GM23248 (cell line): Measurements from ENCODE around the gene LRFN4. TPM values are rescaled to one million over a fixed set of nuclear protein-coding genes. Genes with fewer than 3 reads are reported as not detected.

ENCODE experiments used
- DNase-seq: peaks from one replicate; pipeline ENCODE4 v3.0.0-alpha.2; 2015
- H2AFZ ChIP-seq: fragments of 200-600 bp; sonication (generic); 2 replicates; pipeline ENCODE4 v1.6.1; 2016; ENCODE audit warnings: antibody characterized with exemption
- H3F3A ChIP-seq: fragments of 200-600 bp; sonication (generic); 2 replicates; pipeline ENCODE4 v1.6.1; 2016; ENCODE audit warnings: mild to moderate bottlenecking, antibody characterized with exemption, mixed run types; ENCODE audit not compliant: insufficient read depth
- H3K27ac ChIP-seq: fragments of 200-600 bp; sonication (generic); 2 replicates; pipeline ENCODE4 v1.5.1; 2016; ENCODE audit warnings: mild to moderate bottlenecking
- H3K27me3 ChIP-seq: fragments of 200-600 bp; sonication (generic); replicated peaks from 2 replicates; pipeline ENCODE4 v1.6.1; 2016; ENCODE audit warnings: mild to moderate bottlenecking; ENCODE audit not compliant: insufficient read depth
- H3K36me3 ChIP-seq: fragments of 200-600 bp; sonication (generic); 2 replicates; pipeline ENCODE4 v1.6.1; 2016; ENCODE audit warnings: low read depth, mild to moderate bottlenecking
- H3K4me1 ChIP-seq: fragments of 200-600 bp; sonication (generic); 2 replicates; pipeline ENCODE4 v1.6.1; 2016; ENCODE audit warnings: mild to moderate bottlenecking; ENCODE audit not compliant: insufficient read depth
- H3K4me2 ChIP-seq: fragments of 200-600 bp; sonication (generic); one replicate; pipeline ENCODE4 v1.6.1; 2016; ENCODE audit warnings: mild to moderate bottlenecking; ENCODE audit not compliant: unreplicated experiment
- H3K4me3 ChIP-seq: fragments of 200-600 bp; sonication (generic); 2 replicates; pipeline ENCODE4 v1.5.1; 2016; ENCODE audit warnings: mild to moderate bottlenecking
- H3K79me2 ChIP-seq: fragments of 200-600 bp; sonication (generic); 2 replicates; pipeline ENCODE4 v1.6.1; 2016; ENCODE audit warnings: mild to moderate bottlenecking; ENCODE audit not compliant: insufficient read depth
- H3K9ac ChIP-seq: fragments of 200-600 bp; sonication (generic); 2 replicates; pipeline ENCODE4 v1.6.1; 2016; ENCODE audit warnings: mild to moderate bottlenecking
- H3K9me2 ChIP-seq: fragments of 200-600 bp; sonication (generic); 2 replicates; pipeline ENCODE4 v1.6.1; 2016; ENCODE audit warnings: mixed run types, mild to moderate bottlenecking, moderate library complexity; ENCODE audit not compliant: insufficient read depth
- H3K9me3 ChIP-seq: fragments of 200-600 bp; sonication (generic); one replicate; pipeline ENCODE4 v1.6.1; 2017; ENCODE audit warnings: low read depth
- H4K20me1 ChIP-seq: fragments of 200-600 bp; sonication (generic); 2 replicates; pipeline ENCODE4 v1.6.0; 2016; ENCODE audit not compliant: insufficient read depth
- EZH2 ChIP-seq: fragments of 200-600 bp; sonication (generic); IDR thresholded peaks from 2 replicates; pipeline ENCODE4 v1.6.1; 2018; ENCODE audit warnings: antibody characterized with exemption, mild to moderate bottlenecking; ENCODE audit not compliant: insufficient read depth, poor library complexity, severe bottlenecking
- EZH2phosphoT487 ChIP-seq: fragments of 200-600 bp; sonication (generic); IDR thresholded peaks from 2 replicates; pipeline ENCODE4 v1.6.1; 2018; ENCODE audit warnings: antibody characterized with exemption, moderate library complexity, mild to moderate bottlenecking, low read depth; ENCODE audit not compliant: insufficient read depth
- WGBS, 2 experiments: methylation state at CpG; one replicate each; pipeline ENCODE4 v1.1.6; 2015 to 2017; ENCODE audit warnings: low lambda C conversion rate in 2 of 2, low coverage in 1 of 2; ENCODE audit errors: missing lambda C conversion rate in 2 of 2; 5-methylcytosine and 5-hydroxymethylcytosine counted together
- in situ Hi-C: fragments of 300-500 bp; cut with MboI; formaldehyde crosslinking; loops from 2 replicates; pipeline ENCODE4 v1.15.0; 2020
- polyA plus RNA-seq: library from polyadenylated mRNA; unstranded; fragments of >200 nt; fragmentation: Nextera tagmentation; extraction: Ambion mirVana; gene quantifications from 2 replicates; pipeline ENCODE4 v1.2.1, GENCODE V29; 2016
- total RNA-seq: library from RNA; depleted of rRNA; stranded (reverse); fragments of >200 nt; shearing (Covaris generic); gene quantifications from 2 replicates; pipeline ENCODE4 v1.2.3, GENCODE V29; 2014

Gene LRFN4
- total and polyA plus RNA-seq, 2 experiments from 2014 or later: 5.4 to 42.2 TPM

- Histone ChIP-seq H4K20me1 (no peaks in the 10 kb centered on the region), H3K4me3 (no peak overlapping the region), H3K4me2 (no peak overlapping the region), H3F3A (peaks cover 30% of the 10 kb centered on the region; the same call in 1 of the 2 replicates), H3K9ac (no peak overlapping the region), H3K9me3 (no peaks in the 10 kb centered on the region), H3K27ac (no peak overlapping the region), H3K4me1 (peaks cover 8% of the 10 kb centered on the region; the same call in 1 of the 2 replicates), H3K79me2 (no peaks in the 10 kb centered on the region), H3K9me2 (no peaks in the 10 kb centered on the region), H3K27me3 (no peaks in the 10 kb centered on the region), H2AFZ (no peak overlapping the region), H3K36me3 (no peaks in the 10 kb centered on the region)
- no peak for TF ChIP-seq EZH2phosphoT487
- no peak for TF ChIP-seq EZH2
- in situ Hi-C loops: loop anchor here (10.0 to 25.0 kb wide), 2 partner anchors 140 to 247 kb away; partner anchors contain the start of genes CCDC87 and CCS
- 52 to 59% methylated on average over 4 of the region's 4 CpGs for WGBS, 2 experiments
- no peak for DNase-seq
Measured at GRCh38 chr11:66834539-66834845, 22.4 kb upstream of the LRFN4 start.

GRCh38 chr11:66834943-66835342, 21.9 kb upstream of the LRFN4 start:
- no peaks in the 10 kb centered on the region for H4K20me1 ChIP-seq
- H3K79me2 ChIP-seq: no peaks in the 10 kb centered on the region
- H3K9me2 ChIP-seq: no peaks in the 10 kb centered on the region
- H3K9me3 ChIP-seq: no peaks in the 10 kb centered on the region
- no peaks in the 10 kb centered on the region for H3K36me3 ChIP-seq
- 88 to 89% methylated on average over 4 to 5 of the region's 5 CpGs for WGBS, 2 experiments
- no peak for TF ChIP-seq EZH2
- TF ChIP-seq EZH2phosphoT487: no peak
- no peak overlapping the region for H3K27ac ChIP-seq
- no peak overlapping the region for H3K9ac ChIP-seq
- H3F3A ChIP-seq: peaks cover 30% of the 10 kb centered on the region; the same call in 1 of the 2 replicates
- H3K4me1 ChIP-seq: peaks cover 8% of the 10 kb centered on the region; the same call in 1 of the 2 replicates
- H3K27me3 ChIP-seq: no peaks in the 10 kb centered on the region
- H2AFZ ChIP-seq: no peak overlapping the region
- H3K4me3 ChIP-seq: no peak overlapping the region
- no peak overlapping the region for H3K4me2 ChIP-seq
- in situ Hi-C loops: loop anchor here (10.0 to 25.0 kb wide), 2 partner anchors 140 to 248 kb away; partner anchors contain the start of genes CCDC87 and CCS
- no peak for DNase-seq

- peak; percentile 47 for DNase-seq
- H3K27ac ChIP-seq: peak overlapping the region; percentile 49
- peaks cover 5% of the 10 kb centered on the region; the same call in 1 of the 2 replicates for H3K79me2 ChIP-seq
- H3K4me1 ChIP-seq: peaks cover 9% of the 10 kb centered on the region; the same call in 1 of the 2 replicates
- no peak overlapping the region; the same call in 1 of the 2 replicates for H2AFZ ChIP-seq
- no peak overlapping the region for H3K4me3 ChIP-seq
- H3K9ac ChIP-seq: no peak overlapping the region
- TF ChIP-seq EZH2 (no peak), EZH2phosphoT487 (no peak)
- 54 to 55% methylated on average over 12 of the region's 12 CpGs for WGBS, 2 experiments
- no peaks in the 10 kb centered on the region for H3K36me3 ChIP-seq
- no peaks in the 10 kb centered on the region for H3K9me3 ChIP-seq
- peak overlapping the region; percentile 11 for H3K4me2 ChIP-seq
- H3F3A ChIP-seq: peaks cover 30% of the 10 kb centered on the region; the same call in 1 of the 2 replicates
- H3K9me2 ChIP-seq: no peaks in the 10 kb centered on the region
- no peaks in the 10 kb centered on the region for H4K20me1 ChIP-seq
- in situ Hi-C loops: loop anchor here (10.0 to 25.0 kb wide), 2 partner anchors 141 to 249 kb away; partner anchors contain the start of genes CCDC87 and CCS
- no peaks in the 10 kb centered on the region for H3K27me3 ChIP-seq
Measured at GRCh38 chr11:66835768-66836405, 21.0 kb upstream of the LRFN4 start.

- H3K27me3 ChIP-seq: no peaks in the 10 kb centered on the region
- no peaks in the 10 kb centered on the region for H3K9me3 ChIP-seq
- peaks cover 19% of the 10 kb centered on the region; the same call in 1 of the 2 replicates for H3F3A ChIP-seq
- 60 to 70% methylated on average over 4 of the region's 4 CpGs for WGBS, 2 experiments
- no peak overlapping the region; the same call in 1 of the 2 replicates for H3K9ac ChIP-seq
- H3K4me1 ChIP-seq: peaks cover 22% of the 10 kb centered on the region; the same call in 1 of the 2 replicates
- no peak overlapping the region for H3K4me2 ChIP-seq
- peak; percentile 16 for DNase-seq
- H3K9me2 ChIP-seq: no peaks in the 10 kb centered on the region
- no peak overlapping the region for H3K4me3 ChIP-seq
- in situ Hi-C loops: loop anchor here (25.0 kb wide), 1 partner anchor 253 kb away; the partner anchor contains the start of genes CCDC87 and CCS
- H3K79me2 ChIP-seq: peaks cover 49% of the 10 kb centered on the region
- TF ChIP-seq EZH2phosphoT487 (no peak), EZH2 (no peak)
- no peak overlapping the region for H3K27ac ChIP-seq
- H2AFZ ChIP-seq: no peak overlapping the region
- H4K20me1 ChIP-seq: no peaks in the 10 kb centered on the region
- no peaks in the 10 kb centered on the region for H3K36me3 ChIP-seq
Measured at GRCh38 chr11:66840317-66841091, 16.4 kb upstream of the LRFN4 start.
